Skeletal muscle tissue (tissue), 4 donors: ENCODE measurements around the gene ELOF1. TPM values are rescaled to one million over a fixed set of nuclear protein-coding genes. Genes with fewer than 3 reads are reported as not detected.
"Not testable (repeated sequence)": the region's sequence is repeated elsewhere in the genome, so short reads cannot be mapped to it uniquely, and the experiment has no call there.

ENCODE experiments used
- H3K27ac ChIP-seq: one replicate; pipeline ENCODE4 v1.7.0; 2013; ENCODE audit warnings: mild to moderate bottlenecking, low read depth, low read length, inconsistent platforms
- H3K27me3 ChIP-seq, 3 donors: one replicate each; pipeline ENCODE4 v1.7.0; 2013; ENCODE audit warnings: low read length in 3 of 3; ENCODE audit not compliant: control insufficient read depth in 3 of 3, insufficient read depth in 3 of 3
- H3K36me3 ChIP-seq, 3 donors: one replicate each; pipeline ENCODE4 v1.7.0; 2013; ENCODE audit warnings: low read length in 3 of 3; ENCODE audit not compliant: control insufficient read depth in 3 of 3, insufficient read depth in 3 of 3
- H3K4me1 ChIP-seq, 3 donors: one replicate each; pipeline ENCODE4 v1.7.0; 2013; ENCODE audit warnings: low read length in 3 of 3, mild to moderate bottlenecking in 3 of 3; ENCODE audit not compliant: control insufficient read depth in 3 of 3, insufficient read depth in 3 of 3
- H3K4me3 ChIP-seq, 3 donors: one replicate each; pipeline ENCODE4 v1.7.0; 2013; ENCODE audit warnings: low read length in 3 of 3
- H3K9ac ChIP-seq, 3 donors: one replicate each; pipeline ENCODE4 v1.7.0; 2013; ENCODE audit warnings: low read length in 3 of 3, mild to moderate bottlenecking in 3 of 3, moderate library complexity in 2 of 3, low read depth in 1 of 3
- H3K9me3 ChIP-seq, 3 donors: one replicate each; pipeline ENCODE4 v1.7.0; 2013; ENCODE audit warnings: low read length in 3 of 3; ENCODE audit not compliant: control insufficient read depth in 3 of 3
- total RNA-seq: library from RNA; depleted of rRNA; stranded (reverse); fragments of >200 nt; gene quantifications from one replicate; pipeline ENCODE4 v1.2.3, GENCODE V29; 2014
- donor health status: Osteomylitis.

Gene ELOF1
- total RNA-seq, 1 donor from 2014 or later = 16.2 TPM

GRCh38 chr19:11573354-11573753 is 14.3 kb upstream of the ELOF1 start:
- not testable (repeated sequence) for H3K9me3 ChIP-seq

DNA sequence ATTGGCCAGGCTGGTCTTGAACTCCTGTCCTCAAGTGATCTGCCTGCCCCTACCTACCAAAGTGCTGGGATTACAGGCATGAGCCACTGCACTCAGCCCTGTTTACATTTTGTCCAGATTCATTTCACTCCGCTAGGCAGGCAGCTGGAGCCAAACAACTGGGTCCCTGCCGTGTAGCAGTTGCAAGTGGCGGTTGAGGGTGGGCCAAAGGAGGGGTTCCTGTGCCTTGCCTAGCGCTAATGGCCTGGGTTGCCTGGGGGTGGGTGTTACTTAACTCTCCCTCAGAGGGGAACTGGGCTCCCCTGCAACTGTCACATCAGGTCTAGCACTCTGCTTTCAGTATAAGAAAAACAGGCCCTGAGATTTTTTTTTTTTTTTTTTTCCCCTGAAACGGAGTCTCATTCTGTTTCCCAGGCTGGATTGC is 11.0 kb upstream of the ELOF1 start:
- H3K4me3 ChIP-seq = no peak overlapping the region
- no peak overlapping the region for H3K27ac ChIP-seq
- H3K9me3 ChIP-seq = no peaks in the 10 kb centered on the region
- H3K27me3 ChIP-seq = no peaks in the 10 kb centered on the region
- no peaks in the 10 kb centered on the region for H3K4me1 ChIP-seq
- H3K36me3 ChIP-seq = no peaks in the 10 kb centered on the region
- H3K9ac ChIP-seq = no peak overlapping the region

More at GRCh38 chr19:11573354-11573753, 14.3 kb upstream of the ELOF1 start:
- H3K27ac ChIP-seq, H3K4me1 ChIP-seq, H3K9ac ChIP-seq, H3K36me3 ChIP-seq, H3K4me3 ChIP-seq, H3K27me3 ChIP-seq: not testable (repeated sequence)

GRCh38 chr19:11566164-11566563 is 7.1 kb upstream of the ELOF1 start:
- H3K4me1 ChIP-seq = no peaks in the 10 kb centered on the region
- H3K9me3 ChIP-seq = no peaks in the 10 kb centered on the region
- H3K36me3 ChIP-seq = no peaks in the 10 kb centered on the region
- H3K4me3 ChIP-seq = no peak overlapping the region
- no peaks in the 10 kb centered on the region for H3K27me3 ChIP-seq
- no peak overlapping the region for H3K9ac ChIP-seq
- H3K27ac ChIP-seq = no peak overlapping the region

- not testable (repeated sequence) for H3K36me3 ChIP-seq, H3K4me1 ChIP-seq, H3K27me3 ChIP-seq, H3K27ac ChIP-seq, H3K4me3 ChIP-seq, H3K9ac ChIP-seq, H3K9me3 ChIP-seq
These were observed 6.6 kb upstream of the ELOF1 start for GRCh38 chr19:11565649-11565980.

GRCh38 chr19:11564082-11564807 is 5.2 kb upstream of the ELOF1 start:
- H3K9me3 ChIP-seq, H3K36me3 ChIP-seq, H3K4me1 ChIP-seq, H3K27me3 ChIP-seq, H3K4me3 ChIP-seq, H3K27ac ChIP-seq, H3K9ac ChIP-seq: not testable (repeated sequence)

DNA sequence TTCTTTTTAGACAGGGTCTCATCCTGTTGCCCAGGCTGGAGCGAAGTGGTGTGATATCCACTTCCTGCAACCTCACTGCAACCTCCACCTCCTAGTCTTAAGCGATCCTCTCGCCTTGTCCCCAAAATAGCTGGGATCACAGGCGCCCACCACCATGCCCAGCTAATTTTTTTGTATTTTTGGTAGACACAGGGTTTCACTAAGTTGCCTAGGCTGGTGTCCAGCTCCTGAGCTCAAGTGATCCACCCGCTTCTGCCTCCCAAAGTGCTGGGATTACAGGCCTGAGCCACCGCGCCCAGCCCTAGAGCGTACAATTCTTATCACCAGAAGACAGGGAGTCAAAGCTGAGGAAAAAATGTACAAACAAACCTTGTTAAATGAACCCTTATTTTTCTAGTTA is 4.5 kb upstream of the ELOF1 start:
- Histone ChIP-seq H3K36me3 (no peaks in the 10 kb centered on the region), H3K27ac (no peak overlapping the region)

GRCh38 chr19:11560404-11561051 is 1.5 kb upstream of the ELOF1 start:
- Histone ChIP-seq H3K4me3 (peak overlapping the region in 2 of 3 donors; percentile 10 to 98), H3K27me3 (no peaks in the 10 kb centered on the region), H3K4me1 (peaks cover 13 to 32% (median 21%) of the 10 kb centered on the region in 3 donors), H3K36me3 (peaks cover 0 to 6% (median 4%) of the 10 kb centered on the region in 3 donors), H3K27ac (no peak overlapping the region), H3K9ac (no peak overlapping the region), H3K9me3 (no peaks in the 10 kb centered on the region)

More for the DNA sequence above, 4.5 kb upstream of the ELOF1 start:
- Histone ChIP-seq H3K9me3 (no peaks in the 10 kb centered on the region), H3K4me1 (peaks cover 3 to 10% (median 9%) of the 10 kb centered on the region in 3 donors), H3K9ac (no peak overlapping the region), H3K4me3 (no peak overlapping the region), H3K27me3 (no peaks in the 10 kb centered on the region)

GRCh38 chr19:11556634-11557420 is 2.2 kb downstream of the ELOF1 start:
- Histone ChIP-seq H3K9me3 (no peaks in the 10 kb centered on the region), H3K4me3 (no peak overlapping the region), H3K4me1 (peaks cover 14 to 32% (median 21%) of the 10 kb centered on the region in 3 donors), H3K27ac (no peak overlapping the region), H3K9ac (no peak overlapping the region), H3K27me3 (no peaks in the 10 kb centered on the region), H3K36me3 (peaks cover 27 to 31% (median 28%) of the 10 kb centered on the region in 3 donors)

- H3K36me3 ChIP-seq = peaks cover 27 to 31% (median 28%) of the 10 kb centered on the region in 3 donors
- H3K9ac ChIP-seq = peak overlapping the region in 1 of 3 donors; percentile 33
- no peak overlapping the region for H3K27ac ChIP-seq
- peaks cover 14 to 28% (median 15%) of the 10 kb centered on the region in 3 donors for H3K4me1 ChIP-seq
- H3K27me3 ChIP-seq = no peaks in the 10 kb centered on the region
- no peaks in the 10 kb centered on the region for H3K9me3 ChIP-seq
- H3K4me3 ChIP-seq = no peak overlapping the region
These were observed 3.8 kb downstream of the ELOF1 start for GRCh38 chr19:11555246-11555645.

DNA sequence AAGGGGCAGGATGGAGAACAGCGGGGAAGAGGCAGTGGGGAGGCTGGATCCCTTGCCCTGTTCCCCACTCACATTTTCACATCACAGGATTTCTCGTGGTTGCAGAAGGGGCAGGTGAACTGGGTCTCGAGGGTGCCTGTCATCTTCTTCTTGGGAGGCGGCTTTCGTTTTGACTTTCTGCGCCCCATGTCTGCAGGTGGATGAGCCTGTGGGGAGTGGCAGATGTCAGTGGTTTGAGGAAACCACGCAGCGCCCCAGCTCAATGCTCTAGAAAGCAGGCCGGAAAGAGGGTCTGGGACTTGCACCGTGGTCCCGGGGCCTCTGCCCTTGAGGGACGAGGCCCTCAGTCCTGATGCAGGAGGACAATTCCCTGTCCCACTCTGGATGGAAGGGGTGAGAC is 4.9 kb downstream of the ELOF1 start:
- H3K4me1 ChIP-seq = peaks cover 12 to 25% (median 13%) of the 10 kb centered on the region in 3 donors
- no peak overlapping the region for H3K4me3 ChIP-seq
- no peak overlapping the region for H3K27ac ChIP-seq
- no peaks in the 10 kb centered on the region for H3K9me3 ChIP-seq
- no peak overlapping the region for H3K9ac ChIP-seq
- peaks cover 27 to 31% (median 28%) of the 10 kb centered on the region in 3 donors for H3K36me3 ChIP-seq
- H3K27me3 ChIP-seq = no peaks in the 10 kb centered on the region
